ENCODE measurements around the gene SLC38A9. TPM values are rescaled to one million over a fixed set of nuclear protein-coding genes. Genes with fewer than 3 reads are reported as not detected.
"Not testable (repeated sequence)": the region's sequence is repeated elsewhere in the genome, so short reads cannot be mapped to it uniquely, and the experiment has no call there.

SLC38A9 gene
- total RNA-seq, 4 donors from 2014 or later, result 8.5 to 21.3 (median 16.7) TPM

GRCh38 chr5:55732585-55732984, 20.5 kb upstream of the SLC38A9 start:
- DNase-seq (ENCODE audit: low spot score in 2 of 2), result no peak
- TF ChIP-seq POLR2A (IDR thresholded peaks at IDR 0.05) (no peak), CTCF (IDR thresholded peaks at IDR 0.05) (no peak)
- no peak overlapping the region for H3K4me3 ChIP-seq (ENCODE audit: low read depth, poor library complexity, severe bottlenecking)
- intact Hi-C loops (cut with DNase I; ENCODE audit: low total_unique reads), result no loop called here

DNA sequence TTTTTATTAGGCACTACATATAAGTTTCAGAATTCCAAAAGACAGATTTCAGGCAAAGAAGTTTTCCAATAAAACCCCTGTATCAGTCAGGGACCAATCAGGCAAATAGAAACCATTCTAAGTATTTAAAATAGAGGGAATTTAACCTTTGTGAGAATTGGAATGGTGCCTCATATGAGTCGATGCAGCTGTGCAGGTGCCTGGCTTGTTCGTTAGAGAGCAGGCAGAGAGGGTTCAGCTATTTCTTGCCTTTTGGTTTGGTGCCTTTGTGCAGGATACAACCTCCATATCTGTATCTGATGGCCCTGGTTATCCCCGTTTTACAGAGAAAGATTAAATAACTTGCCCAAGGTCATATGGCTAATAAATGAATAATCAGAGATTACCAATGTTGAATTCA, 19.7 kb upstream of the SLC38A9 start:
- intact Hi-C loops (cut with DNase I; ENCODE audit: low total_unique reads), result no loop called here
- H3K4me3 ChIP-seq (ENCODE audit: low read depth, poor library complexity, severe bottlenecking), result no peak overlapping the region
- WGBS, 2 donors, result 59 to 70% methylated on average over 3 of the region's 3 CpGs
- TF ChIP-seq POLR2A (IDR thresholded peaks at IDR 0.05), result no peak
- TF ChIP-seq CTCF (IDR thresholded peaks at IDR 0.05), result no peak
- no peak for DNase-seq (ENCODE audit: low spot score in 2 of 2)

DNA sequence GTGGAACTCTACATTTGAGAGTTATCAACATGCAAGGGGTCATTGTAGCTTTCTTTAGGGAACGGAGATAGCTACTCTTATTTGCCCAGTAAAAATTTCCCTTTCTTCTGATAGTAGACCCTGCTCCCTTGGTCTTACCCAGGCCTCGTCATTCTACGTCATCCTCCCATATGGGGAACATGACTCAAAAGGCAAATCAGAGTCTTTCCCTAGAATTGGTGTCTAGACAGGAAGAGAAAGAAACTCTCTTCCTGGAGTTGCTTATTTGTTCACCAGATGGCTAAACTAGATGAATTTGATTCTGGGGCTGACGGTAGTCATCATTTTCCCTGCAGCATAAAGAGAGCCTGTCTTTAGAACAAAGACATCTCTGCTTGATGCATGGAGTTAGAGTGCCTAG, 12.2 kb upstream of the SLC38A9 start:
- no peak overlapping the region for H3K4me3 ChIP-seq (ENCODE audit: low read depth, poor library complexity, severe bottlenecking)
- 72 to 76% methylated on average over 4 of the region's 4 CpGs for WGBS, 2 donors
- intact Hi-C loops (cut with DNase I; ENCODE audit: low total_unique reads), result loop anchor here (5.0 kb wide), 1 partner anchor 1528 kb away; no protein-coding TSS in a partner anchor
- DNase-seq (ENCODE audit: low spot score in 2 of 2), result no peak
- TF ChIP-seq CTCF (IDR thresholded peaks at IDR 0.05) (no peak), POLR2A (IDR thresholded peaks at IDR 0.05) (no peak)

GRCh38 chr5:55720188-55720703, 8.1 kb upstream of the SLC38A9 start:
- TF ChIP-seq POLR2A (IDR thresholded peaks at IDR 0.05), result no peak
- no peak for TF ChIP-seq CTCF (IDR thresholded peaks at IDR 0.05)
- intact Hi-C loops (cut with DNase I; ENCODE audit: low total_unique reads), result loop anchor here (5.0 kb wide), 1 partner anchor 1532 kb away; no protein-coding TSS in a partner anchor
- 85 to 90% methylated on average over 3 of the region's 3 CpGs for WGBS, 2 donors
- DNase-seq (ENCODE audit: low spot score in 2 of 2), result no peak
- no peak overlapping the region for H3K4me3 ChIP-seq (ENCODE audit: low read depth, poor library complexity, severe bottlenecking)

DNA sequence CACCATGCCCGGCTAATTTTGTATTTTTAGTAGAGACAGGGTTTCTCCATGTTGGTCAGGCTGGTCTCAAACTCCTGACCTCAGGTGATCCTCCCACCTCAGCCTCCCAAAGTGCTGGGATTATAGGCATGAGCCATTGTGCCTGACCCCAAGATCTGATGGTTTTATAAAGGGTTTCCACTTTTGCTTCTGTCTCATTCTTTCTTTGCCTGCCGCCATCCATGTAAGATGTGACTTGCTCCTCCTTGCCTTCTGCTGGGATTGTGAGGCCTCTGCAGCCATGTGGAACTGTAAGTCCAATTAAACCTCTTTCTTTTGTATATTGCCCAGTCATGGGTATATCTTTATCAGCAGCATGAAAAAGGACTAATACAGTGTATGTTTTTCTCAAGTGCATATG, 6.9 kb upstream of the SLC38A9 start:
- DNase-seq (ENCODE audit: low spot score in 2 of 2); H3K4me3 ChIP-seq (ENCODE audit: low read depth, poor library complexity, severe bottlenecking); intact Hi-C loops (cut with DNase I; ENCODE audit: low total_unique reads): not testable (repeated sequence)
- WGBS, 2 donors, result 98% methylated on average over 2 of the region's 2 CpGs

GRCh38 chr5:55715519-55716078, 3.5 kb upstream of the SLC38A9 start:
- intact Hi-C loops (cut with DNase I; ENCODE audit: low total_unique reads), result no loop called here
- H3K4me3 ChIP-seq (ENCODE audit: low read depth, poor library complexity, severe bottlenecking), result no peak overlapping the region
- TF ChIP-seq POLR2A (IDR thresholded peaks at IDR 0.05) (no peak), CTCF (IDR thresholded peaks at IDR 0.05) (no peak)
- 93 to 94% methylated on average over 6 of the region's 6 CpGs for WGBS, 2 donors
- DNase-seq (ENCODE audit: low spot score in 2 of 2), result no peak

Data from lower leg skin (tissue), 4 donors.